Mononuclear cell (primary cell): ENCODE data around the gene UBN1. TPM values are rescaled to one million over a fixed set of nuclear protein-coding genes. Genes with fewer than 3 reads are reported as not detected.

ENCODE experiments used
- H3K27me3 ChIP-seq: 2 replicates; pipeline ENCODE4 v1.6.0; 2011; ENCODE audit warnings: low read length, control low read depth; ENCODE audit not compliant: insufficient read depth
- H3K4me1 ChIP-seq: 2 replicates; pipeline ENCODE4 v1.5.1; 2011; ENCODE audit warnings: mild to moderate bottlenecking, low read length, control low read depth; ENCODE audit not compliant: insufficient read depth
- H3K4me3 ChIP-seq: 2 replicates; pipeline ENCODE4 v1.5.1; 2011; ENCODE audit warnings: mild to moderate bottlenecking, low read length, moderate library complexity
- H3K9me3 ChIP-seq: 2 replicates; pipeline ENCODE4 v1.5.1; 2011; ENCODE audit warnings: low read depth, mild to moderate bottlenecking, control low read depth, low read length
- total RNA-seq: library from RNA; depleted of rRNA; stranded (reverse); fragments of >200 nt; gene quantifications from one replicate; pipeline ENCODE4 v1.2.3, GENCODE V29; 2012

The UBN1 gene
- total RNA-seq, 1 donor = 47.1 TPM

DNA sequence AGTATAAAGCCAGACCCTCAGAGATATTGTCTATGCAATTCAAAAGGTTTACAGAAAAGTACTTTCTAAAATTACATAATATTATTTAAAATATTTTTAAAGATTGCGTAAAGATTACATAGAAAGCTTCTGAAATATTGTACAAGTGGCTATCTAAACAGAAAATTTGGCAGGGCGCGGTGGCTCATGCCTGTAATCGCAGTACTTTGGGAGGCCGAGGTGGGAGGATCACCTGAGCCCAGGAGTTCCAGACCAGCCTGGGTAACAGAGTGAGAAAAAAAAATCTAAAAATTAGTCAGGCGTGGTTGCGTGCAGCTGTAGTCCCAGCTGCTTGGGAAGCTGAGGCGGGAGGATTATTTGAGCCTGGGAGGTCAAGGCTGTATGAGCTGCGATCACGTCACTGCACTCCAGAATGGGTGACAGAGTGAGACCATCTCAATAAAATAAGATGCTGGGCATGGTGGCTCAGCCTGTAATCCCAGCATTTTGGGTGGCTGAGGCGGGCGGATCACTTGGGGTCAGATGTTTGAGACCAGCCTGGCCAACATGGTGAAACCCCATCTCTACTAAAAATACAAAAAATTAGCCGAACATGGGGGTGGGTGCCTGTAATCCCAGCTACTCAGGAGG is 18.1 kb downstream of the UBN1 start:
- no peaks in the 10 kb centered on the region for H3K9me3 ChIP-seq
- H3K4me1 ChIP-seq = peaks cover 8% of the 10 kb centered on the region
- H3K4me3 ChIP-seq = no peak overlapping the region
- H3K27me3 ChIP-seq = no peaks in the 10 kb centered on the region

DNA sequence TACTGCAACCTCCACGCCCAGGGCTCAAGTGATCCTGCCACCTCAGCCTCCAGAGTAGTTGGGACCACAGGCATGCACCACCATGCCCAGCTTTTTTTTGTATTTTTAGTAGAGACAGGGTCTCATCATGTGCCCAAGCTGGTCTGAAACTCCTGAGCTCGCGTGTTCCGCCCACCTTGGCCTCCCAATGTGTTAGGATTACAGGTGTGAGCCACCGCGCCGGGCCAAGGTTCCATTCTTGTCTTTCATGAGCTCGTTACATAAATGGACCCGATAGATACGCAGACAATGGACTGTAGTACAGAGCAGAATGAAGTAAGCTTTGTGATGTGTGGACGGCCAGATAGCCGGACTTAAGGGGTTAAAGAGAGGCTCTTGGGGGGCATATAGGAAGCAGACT is 19.3 kb downstream of the UBN1 start:
- Histone ChIP-seq H3K4me1 (peaks cover 8% of the 10 kb centered on the region), H3K4me3 (no peak overlapping the region), H3K27me3 (no peaks in the 10 kb centered on the region), H3K9me3 (no peaks in the 10 kb centered on the region)

DNA sequence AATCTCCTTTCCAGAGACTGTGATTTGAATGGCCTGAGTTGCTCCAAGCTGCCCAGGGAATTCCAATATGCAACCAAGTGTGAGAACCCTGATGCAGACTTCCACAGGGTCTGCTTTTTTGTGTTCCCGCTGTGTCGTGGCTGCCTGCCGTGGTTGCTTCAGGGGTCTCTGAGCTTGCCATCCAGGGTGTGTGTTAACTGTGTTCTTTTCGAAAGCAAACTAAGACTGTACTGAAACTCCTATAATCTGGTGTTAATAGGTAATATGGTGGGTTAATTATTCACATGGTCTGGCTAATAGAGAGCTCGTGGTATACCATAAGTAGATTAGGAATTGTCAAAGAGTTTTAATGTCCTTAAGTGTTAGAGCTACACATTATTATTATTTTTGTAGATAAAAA is 20.7 kb downstream of the UBN1 start:
- Histone ChIP-seq H3K4me3 (no peak overlapping the region), H3K9me3 (no peaks in the 10 kb centered on the region), H3K4me1 (peaks cover 8% of the 10 kb centered on the region), H3K27me3 (no peaks in the 10 kb centered on the region)

DNA sequence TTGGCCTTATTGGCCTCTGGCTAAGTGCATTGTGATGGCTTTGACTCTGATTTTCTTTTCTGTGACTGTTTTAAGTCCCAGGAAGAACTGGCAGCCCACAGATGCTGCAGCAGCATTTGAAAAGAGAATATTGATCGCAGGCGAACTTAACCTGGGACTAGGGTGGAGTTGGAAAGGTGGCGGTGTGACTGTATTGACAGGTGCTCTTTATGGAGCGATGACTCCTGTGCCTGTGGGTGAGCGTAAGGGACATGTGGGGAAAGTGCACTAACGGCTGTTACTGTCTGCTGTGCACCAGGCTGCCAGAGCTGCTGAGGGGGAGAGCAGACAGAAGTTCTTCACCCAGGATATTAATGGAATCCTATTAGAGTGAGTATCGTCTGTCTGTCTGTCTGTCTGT is 21.3 kb downstream of the UBN1 start:
- Histone ChIP-seq H3K4me1 (peaks cover 5% of the 10 kb centered on the region), H3K9me3 (no peaks in the 10 kb centered on the region), H3K27me3 (no peaks in the 10 kb centered on the region), H3K4me3 (no peak overlapping the region)

DNA sequence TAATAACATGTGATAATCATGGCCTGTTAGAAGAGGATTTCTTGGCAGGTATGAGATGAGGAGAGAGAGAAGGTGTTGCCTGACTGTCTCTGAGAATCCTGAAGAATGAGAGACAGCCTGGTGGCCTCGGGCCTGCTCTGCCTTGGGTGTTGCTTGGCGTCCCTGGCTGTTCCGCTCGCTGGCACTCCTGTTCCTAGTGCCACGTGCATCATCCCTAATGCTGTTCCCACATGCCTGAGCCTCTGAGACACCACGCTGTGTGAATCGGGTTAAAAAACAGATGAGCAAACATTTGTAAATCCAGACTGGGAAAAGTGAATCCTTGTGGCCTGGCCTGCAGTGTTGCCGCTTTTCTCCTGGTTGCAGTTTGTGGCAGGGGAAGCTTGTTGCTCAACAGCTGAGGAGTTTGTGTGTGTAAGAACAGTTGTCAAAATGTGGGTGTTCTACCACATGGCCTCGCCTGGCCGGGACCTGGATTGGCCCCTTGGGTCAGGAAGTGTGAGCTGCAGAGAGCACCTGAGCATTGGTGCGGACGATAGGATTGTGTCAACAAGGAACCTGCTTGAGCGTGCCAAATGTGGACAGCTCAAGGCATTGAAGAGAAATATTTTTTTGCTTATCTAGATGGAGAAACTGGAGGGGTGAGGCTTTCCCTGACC is 22.0 kb downstream of the UBN1 start:
- no peak overlapping the region for H3K4me3 ChIP-seq
- H3K4me1 ChIP-seq = no peaks in the 10 kb centered on the region
- no peaks in the 10 kb centered on the region for H3K9me3 ChIP-seq
- H3K27me3 ChIP-seq = no peaks in the 10 kb centered on the region

DNA sequence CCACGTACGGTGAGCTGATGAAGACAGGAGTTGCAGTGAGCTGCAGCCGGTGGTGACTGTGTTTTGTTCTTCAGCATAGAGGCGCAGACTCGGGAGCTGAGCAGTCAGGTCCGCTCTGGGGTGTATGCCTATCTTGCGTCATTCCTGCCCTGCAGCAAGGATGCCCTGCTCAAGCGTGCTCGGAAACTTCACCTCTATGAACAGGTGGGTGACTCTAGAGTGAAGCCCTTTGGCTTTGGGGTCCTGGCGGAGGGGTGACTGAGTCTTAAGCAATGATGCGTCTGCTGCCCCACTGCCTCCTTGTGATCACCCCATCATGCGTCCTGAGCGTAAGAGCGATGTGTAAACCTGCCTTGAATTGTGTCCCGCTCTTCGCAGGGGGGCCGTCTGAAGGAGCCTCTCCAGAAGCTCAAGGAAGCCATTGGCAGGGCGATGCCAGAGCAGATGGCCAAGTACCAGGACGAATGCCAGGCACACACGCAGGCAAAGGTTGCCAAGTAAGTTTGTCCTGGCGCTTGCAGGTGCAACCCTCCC is 22.9 kb downstream of the UBN1 start:
- no peaks in the 10 kb centered on the region for H3K27me3 ChIP-seq
- no peaks in the 10 kb centered on the region for H3K9me3 ChIP-seq
- no peak overlapping the region for H3K4me3 ChIP-seq
- no peaks in the 10 kb centered on the region for H3K4me1 ChIP-seq

DNA sequence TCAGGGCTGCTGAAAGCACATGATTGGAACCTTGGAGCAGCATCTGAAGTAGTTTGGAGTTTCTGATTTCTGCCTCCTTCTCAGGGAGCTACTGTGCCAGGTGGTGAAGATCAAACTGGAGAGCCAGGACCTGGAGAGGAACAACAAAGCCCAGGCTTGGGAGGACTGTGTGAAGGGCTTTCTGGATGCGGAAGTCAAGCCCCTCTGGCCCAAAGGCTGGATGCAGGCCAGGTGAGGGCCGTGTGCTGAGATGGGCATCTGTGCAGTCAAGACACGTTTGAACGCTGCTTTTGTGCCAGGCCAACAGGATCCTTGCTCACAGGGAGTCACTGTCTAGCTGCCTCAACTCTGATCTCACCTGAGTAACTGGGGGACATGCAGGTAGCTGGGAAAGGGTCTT is 23.8 kb downstream of the UBN1 start:
- Histone ChIP-seq H3K4me1 (no peaks in the 10 kb centered on the region), H3K4me3 (no peak overlapping the region), H3K27me3 (no peaks in the 10 kb centered on the region), H3K9me3 (no peaks in the 10 kb centered on the region)

DNA sequence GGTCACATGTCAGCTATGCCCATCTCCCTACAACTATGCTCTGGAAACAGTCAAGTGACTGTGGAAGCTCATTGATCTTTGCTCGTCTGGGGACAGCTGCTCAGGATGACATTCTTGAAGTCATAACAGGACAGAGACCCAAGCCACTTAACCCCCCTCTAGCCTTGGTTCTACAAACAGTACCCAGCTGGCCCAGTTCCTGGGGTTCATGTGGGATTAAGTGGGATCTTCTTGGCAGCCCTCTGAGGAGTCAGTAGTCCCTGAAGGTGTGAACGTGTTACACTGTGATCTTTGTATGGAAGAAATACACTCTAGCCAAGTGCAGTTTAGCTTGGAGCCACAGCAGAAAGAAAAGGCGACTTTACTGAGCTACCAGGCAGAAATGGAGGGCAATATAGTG is 25.8 kb downstream of the UBN1 start:
- Histone ChIP-seq H3K9me3 (no peaks in the 10 kb centered on the region), H3K4me3 (no peak overlapping the region), H3K27me3 (no peaks in the 10 kb centered on the region), H3K4me1 (no peaks in the 10 kb centered on the region)

DNA sequence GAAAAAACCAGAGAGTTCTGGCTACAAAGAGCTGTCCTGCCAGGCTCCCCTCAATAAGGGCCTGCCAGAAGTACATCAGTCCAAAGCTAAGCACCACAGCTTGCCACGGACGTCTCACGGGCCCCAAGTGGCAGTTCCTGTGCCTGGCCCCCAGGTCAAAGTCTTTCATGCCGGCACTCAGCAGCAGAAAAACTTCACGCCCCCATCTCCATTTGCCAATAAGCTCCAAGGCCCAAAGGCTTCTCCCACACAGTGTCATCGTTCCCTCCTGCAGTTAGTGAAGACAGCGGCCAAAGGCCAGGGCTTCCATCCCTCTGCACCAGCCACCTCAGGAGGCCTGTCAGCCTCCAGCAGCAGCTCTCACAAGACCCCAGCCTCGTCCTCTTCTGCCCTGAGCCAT is 27.4 kb downstream of the UBN1 start:
- H3K4me3 ChIP-seq = no peak overlapping the region
- H3K9me3 ChIP-seq = no peaks in the 10 kb centered on the region
- no peaks in the 10 kb centered on the region for H3K27me3 ChIP-seq
- H3K4me1 ChIP-seq = no peaks in the 10 kb centered on the region

DNA sequence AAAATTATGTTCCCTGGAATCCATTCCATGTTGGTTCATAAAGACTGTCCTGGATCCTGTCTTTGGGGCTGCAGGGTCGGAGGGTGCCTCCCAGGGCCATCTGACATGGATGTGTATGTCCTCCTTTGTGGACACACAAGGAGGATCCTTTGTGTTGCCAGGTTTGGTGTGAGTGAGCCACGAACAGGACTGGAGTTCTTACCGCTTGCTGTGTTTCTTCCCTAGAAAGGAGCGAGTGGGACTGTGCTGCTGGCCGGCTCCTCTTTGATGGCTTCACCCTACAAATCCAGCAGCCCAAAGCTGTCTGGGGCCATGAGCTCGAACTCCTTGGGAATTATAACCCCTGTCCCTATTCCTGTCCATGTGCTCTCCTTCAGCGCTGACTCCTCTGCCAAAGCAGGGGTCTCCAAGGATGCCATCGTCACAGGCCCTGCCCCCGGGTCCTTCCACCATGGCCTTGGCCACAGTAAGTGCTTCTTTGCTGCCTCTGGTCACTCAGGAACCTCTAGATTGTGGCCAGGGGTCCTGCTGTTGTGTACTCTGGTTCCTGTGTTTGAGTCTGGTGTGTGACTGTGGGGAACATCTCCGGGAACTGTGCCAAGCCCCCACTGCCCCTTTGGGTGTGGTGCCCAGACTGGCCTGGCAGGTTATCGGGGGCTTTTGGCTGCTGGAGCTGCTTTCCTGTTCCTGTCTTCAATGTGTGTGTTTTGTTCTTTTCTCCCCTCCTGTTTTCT is 29.5 kb downstream of the UBN1 start:
- Histone ChIP-seq H3K9me3 (no peaks in the 10 kb centered on the region), H3K27me3 (no peaks in the 10 kb centered on the region), H3K4me1 (no peaks in the 10 kb centered on the region), H3K4me3 (no peak overlapping the region)

DNA sequence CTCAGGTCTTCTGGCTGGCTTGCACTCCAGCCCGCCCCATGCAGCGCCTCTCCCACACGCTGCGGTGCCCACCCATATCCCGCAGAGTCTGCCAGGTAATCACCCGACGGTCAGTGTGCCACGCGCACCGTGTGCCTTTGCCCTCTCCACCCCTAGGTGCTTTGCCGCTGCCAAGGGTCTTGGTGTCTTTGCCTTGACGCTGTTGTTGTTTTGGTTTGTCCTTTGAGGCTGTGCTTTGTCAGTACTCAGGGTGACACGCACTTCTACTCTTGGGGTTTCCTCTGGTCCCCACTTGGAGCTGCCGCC is 30.1 kb downstream of the UBN1 start:
- H3K4me1 ChIP-seq = no peaks in the 10 kb centered on the region
- no peak overlapping the region for H3K4me3 ChIP-seq
- H3K27me3 ChIP-seq = no peaks in the 10 kb centered on the region
- H3K9me3 ChIP-seq = no peaks in the 10 kb centered on the region

DNA sequence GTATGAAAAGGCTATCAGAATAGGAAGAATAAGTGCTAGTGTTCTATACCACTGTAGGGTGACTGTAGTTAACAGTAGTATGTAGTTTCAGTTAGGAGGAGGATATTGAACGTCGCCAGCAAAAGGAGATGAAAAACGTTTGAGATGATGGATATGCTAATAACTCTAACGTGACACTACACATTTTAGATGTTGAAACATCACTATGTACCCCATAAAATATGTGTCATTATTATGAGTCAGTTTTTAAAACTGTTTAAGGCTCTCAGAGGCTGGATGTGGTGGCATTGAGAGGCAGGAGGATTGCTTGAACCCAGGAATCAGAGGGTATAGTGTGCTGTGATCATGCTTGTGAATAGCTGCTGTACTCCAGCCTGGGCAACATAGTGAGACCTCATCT is 31.8 kb downstream of the UBN1 start:
- Histone ChIP-seq H3K4me1 (no peaks in the 10 kb centered on the region), H3K27me3 (no peaks in the 10 kb centered on the region), H3K9me3 (no peaks in the 10 kb centered on the region), H3K4me3 (no peak overlapping the region)

DNA sequence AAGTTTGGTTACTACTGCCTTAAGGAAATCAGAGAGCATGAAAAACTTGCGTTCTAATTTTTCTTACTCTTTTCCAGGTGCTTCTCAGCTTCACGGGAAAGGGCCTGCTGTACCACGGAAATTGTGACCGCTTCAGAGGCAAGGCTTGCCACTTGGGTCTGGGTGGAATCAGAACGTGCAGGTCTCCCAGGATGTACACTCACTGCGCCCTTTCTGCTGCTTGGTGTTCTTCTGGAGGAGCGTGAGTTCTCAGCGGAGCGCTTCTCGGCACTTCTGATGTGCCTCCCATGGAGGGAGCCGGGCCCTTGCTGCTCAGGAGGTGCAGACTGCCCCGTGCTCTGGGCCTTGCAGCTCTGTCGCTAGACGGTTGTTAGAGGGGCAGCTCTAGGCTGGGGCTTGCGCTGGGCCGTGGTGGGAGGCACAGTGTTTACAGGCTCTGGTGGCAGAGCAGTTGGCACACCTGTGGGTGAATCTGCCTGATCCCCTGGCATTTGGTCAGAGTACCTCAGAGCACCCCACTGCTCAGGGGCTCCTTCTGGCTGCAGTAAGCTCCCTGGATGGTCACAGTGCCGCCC is 32.8 kb downstream of the UBN1 start:
- Histone ChIP-seq H3K4me1 (no peaks in the 10 kb centered on the region), H3K9me3 (no peaks in the 10 kb centered on the region), H3K27me3 (no peaks in the 10 kb centered on the region), H3K4me3 (no peak overlapping the region)

DNA sequence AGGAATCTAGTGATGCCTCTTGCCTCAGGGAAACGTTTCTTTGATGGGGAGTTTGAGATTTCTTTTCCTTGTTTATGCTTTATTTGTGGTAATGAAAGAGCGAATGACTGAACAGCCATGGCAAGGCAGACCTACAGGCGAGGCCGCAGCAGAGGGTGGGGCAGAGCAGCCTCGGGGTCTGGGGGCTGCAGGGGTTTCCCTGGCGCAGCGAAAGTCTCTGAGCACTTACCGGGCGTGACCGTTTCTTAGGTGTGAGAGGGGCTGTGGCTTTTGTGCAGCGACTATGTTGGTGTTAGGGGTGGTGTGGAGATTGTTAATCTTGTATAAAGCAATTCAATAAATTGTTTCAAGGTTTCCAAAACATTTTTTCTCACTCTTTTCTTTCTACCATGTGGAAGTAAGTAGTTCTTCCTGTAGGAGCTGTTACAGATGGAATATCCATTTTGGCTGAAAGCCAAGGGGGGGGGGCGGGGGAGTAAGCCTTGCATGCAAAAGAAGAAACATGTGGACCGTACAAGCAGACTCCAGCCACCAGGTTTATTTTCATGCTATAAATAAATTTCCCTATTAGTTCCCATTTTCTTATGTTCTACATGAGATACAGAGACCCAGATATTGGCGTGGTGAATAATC is 34.8 kb downstream of the UBN1 start:
- H3K27me3 ChIP-seq = no peaks in the 10 kb centered on the region
- H3K4me1 ChIP-seq = no peaks in the 10 kb centered on the region
- no peak overlapping the region for H3K4me3 ChIP-seq
- H3K9me3 ChIP-seq = no peaks in the 10 kb centered on the region

DNA sequence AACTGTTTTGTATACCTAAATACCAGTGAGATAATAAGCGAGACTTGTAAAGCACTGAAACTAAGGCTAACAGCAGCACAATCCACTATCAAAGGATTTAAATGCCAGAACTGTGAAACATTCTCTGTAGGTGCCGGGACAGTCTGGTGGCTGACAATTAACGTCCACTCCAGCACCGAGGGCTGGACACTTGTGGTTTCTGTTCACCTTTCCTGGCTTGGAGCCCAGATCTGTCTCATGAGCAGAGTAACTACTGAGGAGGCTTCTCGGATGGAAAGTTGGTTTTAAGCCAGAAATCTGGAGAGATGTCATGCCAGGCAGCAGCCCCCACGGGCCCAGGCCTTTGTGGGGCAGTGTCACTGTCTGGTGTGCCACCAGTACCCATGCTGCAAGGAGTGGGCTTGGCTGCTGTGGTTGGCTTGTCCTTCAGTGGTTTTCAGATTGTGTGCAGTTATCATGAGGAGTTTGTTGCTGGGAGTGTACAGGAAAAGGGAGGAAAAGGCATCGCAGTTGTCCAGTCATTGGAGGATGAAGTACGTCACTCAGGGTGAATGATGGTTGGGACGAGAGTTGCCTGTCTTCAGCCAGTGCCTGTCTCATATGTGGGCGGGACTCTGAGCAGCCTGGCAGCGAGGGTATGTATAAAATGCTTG is 35.5 kb downstream of the UBN1 start:
- H3K4me3 ChIP-seq = no peak overlapping the region
- H3K4me1 ChIP-seq = no peaks in the 10 kb centered on the region
- no peaks in the 10 kb centered on the region for H3K27me3 ChIP-seq
- no peaks in the 10 kb centered on the region for H3K9me3 ChIP-seq
